GM21723 (cell line): ENCODE data around the gene APOB.

ENCODE experiments used
- ATAC-seq: cut with Tn5 transposase; IDR thresholded peaks from one replicate; pipeline ENCODE4 v1.9.1; 2021; ENCODE audit warnings: mild to moderate bottlenecking, moderate library complexity; ENCODE audit not compliant: unreplicated experiment

Gene APOB

GRCh38 chr2:21047141-21048009 is 3.5 kb upstream of the APOB start:
- no peak for ATAC-seq

GRCh38 chr2:21046506-21046905 is 2.6 kb upstream of the APOB start:
- no peak for ATAC-seq

- no peak for ATAC-seq
Observed at GRCh38 chr2:21044694-21045371, 960 bp upstream of the APOB start.

- ATAC-seq = peak; percentile 91
Observed at GRCh38 chr2:21042958-21043743, 722 bp downstream of the APOB start.

- ATAC-seq = no peak
Observed at GRCh38 chr2:21042708-21042957, 1.2 kb downstream of the APOB start.

GRCh38 chr2:21041943-21042707 is 1.7 kb downstream of the APOB start:
- no peak for ATAC-seq

GRCh38 chr2:21041462-21041861 is 2.4 kb downstream of the APOB start:
- no peak for ATAC-seq

GRCh38 chr2:21040468-21041377 is 3.1 kb downstream of the APOB start:
- no peak for ATAC-seq

GRCh38 chr2:21039979-21040467 is 3.9 kb downstream of the APOB start:
- ATAC-seq = no peak

GRCh38 chr2:21039080-21039556 is 4.8 kb downstream of the APOB start:
- ATAC-seq = no peak

GRCh38 chr2:21038403-21039073 is 5.3 kb downstream of the APOB start:
- ATAC-seq = no peak

GRCh38 chr2:21037671-21038108 is 6.2 kb downstream of the APOB start:
- no peak for ATAC-seq

GRCh38 chr2:21036708-21037670 is 6.9 kb downstream of the APOB start:
- no peak for ATAC-seq

- no peak for ATAC-seq
Observed at GRCh38 chr2:21035974-21036707, 7.7 kb downstream of the APOB start.

GRCh38 chr2:21035282-21035973 is 8.4 kb downstream of the APOB start:
- ATAC-seq = no peak

- no peak for ATAC-seq
Observed at GRCh38 chr2:21034972-21035279, 8.9 kb downstream of the APOB start.
